SK-N-MC (cell line): ENCODE results near the gene BAHD1.

Source experiments
- EZH2 ChIP-seq: fragments of 200-600 bp; sonication (generic); IDR thresholded peaks from one replicate; pipeline ENCODE4 v1.6.1; 2017; ENCODE audit warnings: antibody characterized with exemption
- POLR2AphosphoS5 ChIP-seq: IDR thresholded peaks from 2 replicates; pipeline ENCODE4 v1.6.1; 2012; ENCODE audit warnings: mild to moderate bottlenecking, low read depth, low read length, borderline replicate concordance

GRCh38 chr15:40495516-40495915 is 54.8 kb downstream of the BAHD1 start:
- no peak for TF ChIP-seq POLR2AphosphoS5
- TF ChIP-seq EZH2 = no peak
